ENCODE results near the gene GPR18. TPM values are rescaled to one million over a fixed set of nuclear protein-coding genes. Genes with fewer than 3 reads are reported as not detected.

GPR18 gene
- polyA plus RNA-seq, 3 donors: 1.7 to 3.8 (median 2.2) TPM

DNA sequence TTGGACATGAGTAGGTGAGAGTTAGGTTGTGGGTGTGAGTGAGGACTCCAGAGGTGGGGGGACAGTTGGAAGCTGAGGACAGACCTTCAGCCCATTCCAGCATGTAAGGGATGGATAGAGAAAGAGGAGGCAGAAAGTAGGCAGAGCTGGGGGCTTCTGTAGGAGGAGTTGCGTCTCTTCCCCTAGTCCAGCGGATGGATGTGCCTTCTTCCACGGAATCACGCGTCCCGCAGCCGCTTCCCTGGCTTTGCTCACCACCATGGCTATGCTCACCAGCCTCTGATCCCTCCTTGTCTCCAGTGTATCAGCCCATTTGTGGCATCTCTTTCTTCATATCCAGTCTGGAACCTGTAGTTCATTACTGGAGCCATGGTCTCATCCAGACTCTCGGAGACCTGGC is 52.0 kb downstream of the GPR18 start:
- H4K20me1 ChIP-seq (ENCODE audit: insufficient read depth, low read length): peaks cover 89% of the 10 kb centered on the region
- H3K36me3 Mint-ChIP-seq: peaks cover 40 to 43% of the 10 kb centered on the region in 2 donors
- no peak overlapping the region for H3K9ac ChIP-seq (ENCODE audit: insufficient read depth, low read length, poor library complexity, severe bottlenecking)
- H3K79me2 ChIP-seq (ENCODE audit: insufficient read depth, low read length): peaks cover 100% of the 10 kb centered on the region
- H3K4me1 ChIP-seq (ENCODE audit: control insufficient read depth in 1 of 2, insufficient read depth in 2 of 2, low read length in 2 of 2): peaks cover 26 to 34% of the 10 kb centered on the region in 2 donors
- H3K4me3 Mint-ChIP-seq: no peak overlapping the region
- H3K9me3 Mint-ChIP-seq: no peaks in the 10 kb centered on the region
- TF ChIP-seq, protein P1, sequence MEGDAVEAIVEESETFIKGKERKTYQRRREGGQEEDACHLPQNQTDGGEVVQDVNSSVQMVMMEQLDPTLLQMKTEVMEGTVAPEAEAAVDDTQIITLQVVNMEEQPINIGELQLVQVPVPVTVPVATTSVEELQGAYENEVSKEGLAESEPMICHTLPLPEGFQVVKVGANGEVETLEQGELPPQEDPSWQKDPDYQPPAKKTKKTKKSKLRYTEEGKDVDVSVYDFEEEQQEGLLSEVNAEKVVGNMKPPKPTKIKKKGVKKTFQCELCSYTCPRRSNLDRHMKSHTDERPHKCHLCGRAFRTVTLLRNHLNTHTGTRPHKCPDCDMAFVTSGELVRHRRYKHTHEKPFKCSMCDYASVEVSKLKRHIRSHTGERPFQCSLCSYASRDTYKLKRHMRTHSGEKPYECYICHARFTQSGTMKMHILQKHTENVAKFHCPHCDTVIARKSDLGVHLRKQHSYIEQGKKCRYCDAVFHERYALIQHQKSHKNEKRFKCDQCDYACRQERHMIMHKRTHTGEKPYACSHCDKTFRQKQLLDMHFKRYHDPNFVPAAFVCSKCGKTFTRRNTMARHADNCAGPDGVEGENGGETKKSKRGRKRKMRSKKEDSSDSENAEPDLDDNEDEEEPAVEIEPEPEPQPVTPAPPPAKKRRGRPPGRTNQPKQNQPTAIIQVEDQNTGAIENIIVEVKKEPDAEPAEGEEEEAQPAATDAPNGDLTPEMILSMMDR (IDR thresholded peaks at IDR 0.05): no peak
- no peaks in the 10 kb centered on the region for H3K27me3 ChIP-seq (ENCODE audit: control insufficient read depth in 2 of 2, insufficient read depth in 2 of 2, low read length in 2 of 2)
- DNase-seq: no peak
- H3K4me1 Mint-ChIP-seq: peaks cover 65% of the 10 kb centered on the region
- H3K4me3 ChIP-seq (replicated peaks in 1 of 3; ENCODE audit: low read depth in 2 of 3, low read length in 3 of 3): no peak overlapping the region
- H3K27ac ChIP-seq (ENCODE audit: low read depth in 1 of 2, low read length in 2 of 2): no peak overlapping the region
- H3K9me3 ChIP-seq (replicated peaks in 1 of 2; ENCODE audit: control insufficient read depth in 1 of 2, insufficient read depth in 1 of 2, low read length in 2 of 2): no peaks in the 10 kb centered on the region
- H3K27me3 Mint-ChIP-seq (ENCODE audit: low read depth in 3 of 3): peaks cover 0 to 3% (median 2%) of the 10 kb centered on the region in 3 donors
- 98% methylated on average over 8 of the region's 8 CpGs for WGBS (ENCODE audit: insufficient coverage)
- H2AFZ ChIP-seq (ENCODE audit: insufficient read depth, low read depth, low read length, poor library complexity, severe bottlenecking): no peak overlapping the region
- H3K4me2 ChIP-seq (replicated peaks; ENCODE audit: extremely low read depth, low read length, poor library complexity, severe bottlenecking): no peak overlapping the region
- H3K36me3 ChIP-seq (replicated peaks in 1 of 2; ENCODE audit: control insufficient read depth in 1 of 2, insufficient read depth in 2 of 2, low read length in 2 of 2): peaks cover 13 to 45% of the 10 kb centered on the region in 2 donors
- peak overlapping the region in 1 of 7 donors; percentile 55 for H3K27ac Mint-ChIP-seq
- intact Hi-C loops (cut with micrococcal nuclease): no loop called here

DNA sequence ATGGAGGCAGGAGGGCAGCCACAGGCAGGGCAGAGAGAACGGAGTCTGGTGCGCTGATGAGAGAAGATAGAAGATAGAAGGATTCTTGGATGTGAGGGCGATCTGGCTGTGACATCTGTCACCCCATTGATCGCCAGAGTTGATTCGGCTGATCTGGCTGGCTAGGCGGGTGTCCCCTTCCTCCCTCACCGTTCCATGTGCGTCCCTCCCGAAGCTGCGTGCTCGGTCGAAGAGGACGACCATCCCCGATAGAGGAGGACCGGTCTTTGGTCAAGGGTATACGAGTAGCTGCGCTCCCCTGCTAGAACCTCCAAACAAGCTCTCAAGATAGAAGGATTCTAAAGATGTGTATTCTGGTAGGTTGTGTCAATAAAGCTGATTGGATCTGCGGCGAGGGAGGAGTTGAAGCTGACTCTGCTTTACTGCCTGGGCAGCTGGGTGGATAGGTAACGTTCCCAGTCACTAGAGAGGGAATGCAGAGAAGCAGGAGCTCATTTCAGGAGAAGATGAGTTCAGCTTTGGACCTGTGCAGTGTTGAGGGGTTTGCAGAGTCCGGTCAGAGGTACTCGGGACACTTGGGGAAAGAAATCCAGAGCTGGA is 52.5 kb downstream of the GPR18 start:
- no peak overlapping the region for H3K9ac ChIP-seq (ENCODE audit: insufficient read depth, low read length, poor library complexity, severe bottlenecking)
- no peak overlapping the region for H3K4me2 ChIP-seq (replicated peaks; ENCODE audit: extremely low read depth, low read length, poor library complexity, severe bottlenecking)
- TF ChIP-seq, protein P1 (IDR thresholded peaks at IDR 0.05): no peak
- Mint-ChIP-seq H3K4me1 (peaks cover 65% of the 10 kb centered on the region), H3K9me3 (no peaks in the 10 kb centered on the region), H3K4me3 (no peak overlapping the region), H3K27ac (peak overlapping the region in 2 of 7 donors; percentile 26 to 27), H3K27me3 (ENCODE audit: low read depth in 3 of 3) (peaks cover 0 to 3% (median 2%) of the 10 kb centered on the region in 3 donors), H3K36me3 (peaks cover 40 to 43% of the 10 kb centered on the region in 2 donors)
- H3K27me3 ChIP-seq (ENCODE audit: control insufficient read depth in 2 of 2, insufficient read depth in 2 of 2, low read length in 2 of 2): no peaks in the 10 kb centered on the region
- no peaks in the 10 kb centered on the region for H3K9me3 ChIP-seq (replicated peaks in 1 of 2; ENCODE audit: control insufficient read depth in 1 of 2, insufficient read depth in 1 of 2, low read length in 2 of 2)
- no peak overlapping the region for H3K27ac ChIP-seq (ENCODE audit: low read depth in 1 of 2, low read length in 2 of 2)
- peaks cover 26 to 34% of the 10 kb centered on the region in 2 donors for H3K4me1 ChIP-seq (ENCODE audit: control insufficient read depth in 1 of 2, insufficient read depth in 2 of 2, low read length in 2 of 2)
- intact Hi-C loops (cut with micrococcal nuclease): no loop called here
- no peak overlapping the region for H3K4me3 ChIP-seq (replicated peaks in 1 of 3; ENCODE audit: low read depth in 2 of 3, low read length in 3 of 3)
- H3K36me3 ChIP-seq (replicated peaks in 1 of 2; ENCODE audit: control insufficient read depth in 1 of 2, insufficient read depth in 2 of 2, low read length in 2 of 2): peaks cover 13 to 40% of the 10 kb centered on the region in 2 donors
- H3K79me2 ChIP-seq (ENCODE audit: insufficient read depth, low read length): peaks cover 100% of the 10 kb centered on the region
- no peak for DNase-seq
- 94% methylated on average over 8 of the region's 22 CpGs for WGBS (ENCODE audit: insufficient coverage)
- H2AFZ ChIP-seq (ENCODE audit: insufficient read depth, low read depth, low read length, poor library complexity, severe bottlenecking): no peak overlapping the region
- peaks cover 84% of the 10 kb centered on the region for H4K20me1 ChIP-seq (ENCODE audit: insufficient read depth, low read length)

Small RNAs within 50 kb of the gene (small RNA-seq; reads per million reads assigned to genes)
- gene RN7SKP9 (ENCODE audit: insufficient read length, low read depth): not detected

Other genes starting within 250 kb of the GPR18 start
- gene UBAC2, start 57.5 kb downstream of the GPR18 start, polyA plus RNA-seq: 100 to 1,000 TPM in 1 of 3 donors, 10 to 100 TPM in 2; 59.6 to 113 (median 96.7) TPM
- 100 to 1,000 TPM; 190 to 459 (median 288) TPM for gene GPR183, start 49.0 kb upstream of the GPR18 start, polyA plus RNA-seq
- gene TM9SF2, start 243.1 kb upstream of the GPR18 start, polyA plus RNA-seq: 100 to 1,000 TPM in 2 of 3 donors, 10 to 100 TPM in 1; 54.0 to 255 (median 218) TPM

Data from CD14-positive monocyte (primary cell).